Lung (tissue), 12 donors: Measurements from ENCODE around the gene MUSK. TPM values are rescaled to one million over a fixed set of nuclear protein-coding genes. Genes with fewer than 3 reads are reported as not detected.

Experiments used
- ATAC-seq: fragments of 200-7000 bp; cut with Tn5 transposase; one replicate; pipeline ENCODE4 v1.9.1; 2020; ENCODE audit warnings: moderate number of reproducible peaks; ENCODE audit not compliant: insufficient read depth, low FRiP score
- DNase-seq, 3 donors: peaks; one replicate each; pipeline ENCODE4 v3.0.0-alpha.2; 2013 to 2017
- H3K27ac ChIP-seq, 2 donors: one replicate each; pipeline ENCODE4 v1.5.1; 2013; ENCODE audit warnings: mild to moderate bottlenecking in 2 of 2, moderate library complexity in 2 of 2, control low read depth in 1 of 2, inconsistent platforms in 1 of 2, low read depth in 1 of 2, low read length in 1 of 2
- H3K27me3 ChIP-seq, 3 donors: one replicate each; pipeline ENCODE4 v1.5.1; 2013; ENCODE audit warnings: low read length in 2 of 3; ENCODE audit not compliant: control insufficient read depth in 3 of 3, insufficient read depth in 3 of 3
- H3K36me3 ChIP-seq, 4 donors: one replicate each; pipeline ENCODE4 v1.5.1; 2013; ENCODE audit warnings: low read length in 4 of 4, mild to moderate bottlenecking in 1 of 4, moderate library complexity in 1 of 4; ENCODE audit not compliant: control insufficient read depth in 4 of 4, insufficient read depth in 4 of 4
- H3K4me1 ChIP-seq, 5 donors: one replicate each; pipeline ENCODE4 v1.5.1; 2013; ENCODE audit warnings: low read length in 5 of 5, mild to moderate bottlenecking in 2 of 5, moderate library complexity in 1 of 5; ENCODE audit not compliant: control insufficient read depth in 5 of 5, insufficient read depth in 5 of 5
- H3K4me3 ChIP-seq: one replicate; pipeline ENCODE4 v1.5.1; 2013; ENCODE audit warnings: mild to moderate bottlenecking, control low read depth, moderate library complexity
- H3K9ac ChIP-seq, 2 donors: one replicate each; pipeline ENCODE4 v1.5.1; 2013; ENCODE audit warnings: low read length in 2 of 2, control low read depth in 1 of 2; ENCODE audit not compliant: insufficient read depth in 1 of 2
- H3K9me3 ChIP-seq, 4 donors: one replicate each; pipeline ENCODE4 v1.5.1; 2013; ENCODE audit warnings: low read length in 3 of 4, mild to moderate bottlenecking in 1 of 4, moderate library complexity in 1 of 4; ENCODE audit not compliant: control insufficient read depth in 4 of 4, insufficient read depth in 3 of 4
- WGBS, 2 donors: extraction: QIAGEN DNeasy Blood & Tissue Kit; methylation state at CpG; one replicate each; pipeline ENCODE4 v1.1.7; 2013; 5-methylcytosine and 5-hydroxymethylcytosine counted together
- polyA plus RNA-seq, 2 donors: library from polyadenylated mRNA; stranded (reverse); fragments of 200-250 nt; gene quantifications; one replicate each; pipeline ENCODE4 v1.2.1, GENCODE V29; 2013
- total RNA-seq, 2 donors: library from RNA; depleted of rRNA in 1 of 2; stranded (reverse); fragments of >200 nt in 1 of 2; gene quantifications; one replicate each; pipeline ENCODE4 v1.2.1, GENCODE V29; 2014 to 2021
- TF ChIP-seq, protein P1 (sequence below): IDR thresholded peaks from 2 replicates; pipeline ENCODE4 v1.5.1; 2012; ENCODE audit warnings: mild to moderate bottlenecking; ENCODE audit errors: control extremely low read depth, extremely low read depth
- donor health status: control.
- donor health status: control.
- donor health status: Bipolar disorder and iron deficiency.
- donor health status: healthy.
- donor health status: DM: yes; HTN: yes; CAD: no.

MUSK gene
- total and polyA plus RNA-seq, 4 donors: 0.14 to 2.8 (median 0.43) TPM

DNA sequence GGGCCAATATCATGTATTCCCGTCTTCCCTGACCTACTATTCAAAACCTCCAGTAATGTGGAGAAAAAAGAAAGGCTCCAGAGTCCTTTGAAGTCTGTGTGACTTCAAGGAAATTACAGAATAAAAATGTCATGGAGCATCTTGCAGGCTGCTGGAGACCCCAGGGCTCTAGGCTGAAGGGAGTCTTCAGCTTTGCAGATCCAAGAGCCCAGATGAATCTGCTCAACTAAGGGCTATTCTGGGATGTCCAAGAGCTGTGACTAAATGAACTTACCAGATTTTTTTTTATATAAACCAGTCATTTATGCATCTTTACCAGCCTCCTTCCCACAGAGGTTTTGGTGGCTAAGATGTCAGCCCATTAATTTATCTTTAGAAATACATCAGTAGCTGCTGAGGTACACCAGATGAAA, 167.3 kb downstream of the MUSK start:
- no peak for ATAC-seq
- Histone ChIP-seq H3K9ac (no peak overlapping the region), H3K36me3 (no peaks in the 10 kb centered on the region), H3K27me3 (no peaks in the 10 kb centered on the region), H3K4me1 (no peaks in the 10 kb centered on the region), H3K4me3 (no peak overlapping the region), H3K27ac (no peak overlapping the region), H3K9me3 (no peaks in the 10 kb centered on the region)
- no peak for DNase-seq
- 85 to 90% methylated on average over 1 of the region's 1 CpG for WGBS, 2 donors
- TF ChIP-seq, protein P1, sequence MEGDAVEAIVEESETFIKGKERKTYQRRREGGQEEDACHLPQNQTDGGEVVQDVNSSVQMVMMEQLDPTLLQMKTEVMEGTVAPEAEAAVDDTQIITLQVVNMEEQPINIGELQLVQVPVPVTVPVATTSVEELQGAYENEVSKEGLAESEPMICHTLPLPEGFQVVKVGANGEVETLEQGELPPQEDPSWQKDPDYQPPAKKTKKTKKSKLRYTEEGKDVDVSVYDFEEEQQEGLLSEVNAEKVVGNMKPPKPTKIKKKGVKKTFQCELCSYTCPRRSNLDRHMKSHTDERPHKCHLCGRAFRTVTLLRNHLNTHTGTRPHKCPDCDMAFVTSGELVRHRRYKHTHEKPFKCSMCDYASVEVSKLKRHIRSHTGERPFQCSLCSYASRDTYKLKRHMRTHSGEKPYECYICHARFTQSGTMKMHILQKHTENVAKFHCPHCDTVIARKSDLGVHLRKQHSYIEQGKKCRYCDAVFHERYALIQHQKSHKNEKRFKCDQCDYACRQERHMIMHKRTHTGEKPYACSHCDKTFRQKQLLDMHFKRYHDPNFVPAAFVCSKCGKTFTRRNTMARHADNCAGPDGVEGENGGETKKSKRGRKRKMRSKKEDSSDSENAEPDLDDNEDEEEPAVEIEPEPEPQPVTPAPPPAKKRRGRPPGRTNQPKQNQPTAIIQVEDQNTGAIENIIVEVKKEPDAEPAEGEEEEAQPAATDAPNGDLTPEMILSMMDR: no peak

DNA sequence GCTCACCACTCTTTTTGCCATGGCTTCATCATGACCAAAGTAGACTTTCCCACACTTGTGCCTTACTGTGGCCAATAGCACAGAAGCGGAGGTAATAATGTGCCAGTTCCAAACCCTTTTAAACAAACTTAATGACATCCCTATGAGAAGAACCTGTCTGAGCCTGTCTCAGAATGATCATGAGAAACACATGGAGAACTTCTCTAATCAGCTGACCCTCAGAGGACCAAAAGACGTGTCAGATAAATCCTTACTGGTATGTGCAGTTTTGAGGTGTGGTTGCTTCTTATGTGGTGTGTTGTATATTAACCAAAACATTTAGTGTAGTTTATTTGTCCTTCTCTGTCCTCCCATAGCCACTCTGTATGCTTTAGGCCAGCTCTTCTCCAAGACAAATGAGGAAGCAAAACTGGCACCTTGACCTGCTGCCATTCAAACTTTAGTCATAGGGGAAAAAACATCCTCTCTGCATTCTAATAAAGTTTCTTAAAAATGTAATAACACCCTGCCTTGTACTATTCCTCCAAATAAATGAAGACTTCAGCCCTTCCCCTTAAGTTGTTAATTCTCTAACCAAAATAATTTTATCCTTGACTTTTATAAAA, 168.9 kb downstream of the MUSK start:
- no peak for ATAC-seq
- WGBS, 2 donors: 86 to 93% methylated on average over 2 of the region's 2 CpGs
- no peaks in the 10 kb centered on the region for H3K27me3 ChIP-seq
- peaks cover 0 to 3% (median 0%) of the 10 kb centered on the region in 4 donors for H3K9me3 ChIP-seq
- H3K4me1 ChIP-seq: no peaks in the 10 kb centered on the region
- no peak overlapping the region for H3K4me3 ChIP-seq
- TF ChIP-seq, protein P1: no peak
- H3K36me3 ChIP-seq: no peaks in the 10 kb centered on the region
- no peak overlapping the region for H3K9ac ChIP-seq
- H3K27ac ChIP-seq: no peak overlapping the region
- no peak for DNase-seq

DNA sequence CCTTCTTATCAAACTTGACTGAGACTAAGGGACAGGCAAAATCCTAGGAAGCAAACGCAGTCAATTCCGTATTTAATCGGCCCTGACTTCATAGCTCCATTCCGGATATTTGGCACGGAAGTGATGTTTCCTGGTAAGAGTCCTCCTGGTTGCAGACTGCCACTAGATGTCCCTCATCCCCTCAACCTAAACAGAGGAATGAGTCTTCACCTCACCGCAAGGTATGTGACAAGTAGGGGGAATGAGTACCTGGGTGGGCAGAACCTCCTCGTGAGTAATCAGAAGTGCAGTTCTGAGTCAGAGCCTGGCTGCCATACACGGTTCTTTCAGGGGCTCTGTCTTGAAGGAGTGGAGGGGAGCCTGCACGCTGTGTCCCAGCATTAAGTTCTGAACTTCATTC, 173.6 kb downstream of the MUSK start:
- ATAC-seq: no peak

More for the DNA sequence above, 173.6 kb downstream of the MUSK start:
- H3K36me3 ChIP-seq: no peaks in the 10 kb centered on the region
- H3K9me3 ChIP-seq: peaks cover 0 to 3% (median 0%) of the 10 kb centered on the region in 4 donors
- no peak overlapping the region for H3K9ac ChIP-seq
- no peak overlapping the region for H3K4me3 ChIP-seq
- WGBS, 2 donors: 84 to 89% methylated on average over 9 of the region's 9 CpGs
- no peak overlapping the region for H3K27ac ChIP-seq
- H3K27me3 ChIP-seq: no peaks in the 10 kb centered on the region
- peaks cover 0 to 6% (median 0%) of the 10 kb centered on the region in 5 donors for H3K4me1 ChIP-seq
- peak in 1 of 3 donors; percentile 10 for DNase-seq
- TF ChIP-seq, protein P1: no peak
